HEK293 (cell line): Measurements from ENCODE around the gene TMEM229B.

Experiments used
- CTCF ChIP-seq: fragments of 450-650 bp; formaldehyde crosslinking; IDR thresholded peaks from 2 replicates; pipeline ENCODE4 v1.5.1; 2016; ENCODE audit warnings: missing biosample characterization, missing genetic modification characterization
- HOXA7 ChIP-seq: sonication (generic); formaldehyde crosslinking; IDR thresholded peaks from 2 replicates; pipeline ENCODE4 v1.8.1; 2022; ENCODE audit warnings: missing genetic modification reagents, borderline replicate concordance
- KLF16 ChIP-seq: fragments of 450-650 bp; formaldehyde crosslinking; IDR thresholded peaks from 2 replicates; pipeline ENCODE4 v1.5.1; 2017; ENCODE audit warnings: missing biosample characterization, missing genetic modification characterization
- PBX3 ChIP-seq: sonication (generic); formaldehyde crosslinking; IDR thresholded peaks from 2 replicates; pipeline ENCODE4 v1.8.1; 2022; ENCODE audit warnings: mild to moderate bottlenecking, moderate library complexity, missing genetic modification reagents
- ZBTB11 ChIP-seq: fragments of 450-650 bp; formaldehyde crosslinking; conservative IDR thresholded peaks from 2 replicates; pipeline ENCODE4 v1.5.1; 2016; ENCODE audit warnings: low read depth, missing biosample characterization, missing genetic modification characterization
- ZNF423 ChIP-seq: fragments of 450-650 bp; formaldehyde crosslinking; IDR thresholded peaks from 2 replicates; pipeline ENCODE4 v1.5.1; 2016; ENCODE audit warnings: missing biosample characterization, missing genetic modification characterization
- ZNF580 ChIP-seq: fragments of 450-650 bp; formaldehyde crosslinking; IDR thresholded peaks from 2 replicates; pipeline ENCODE4 v1.5.1; 2016; ENCODE audit warnings: missing biosample characterization, missing genetic modification characterization
- ZNF624 ChIP-seq: fragments of 450-650 bp; formaldehyde crosslinking; IDR thresholded peaks from 2 replicates; pipeline ENCODE4 v1.5.1; 2017; ENCODE audit warnings: missing biosample characterization, missing genetic modification characterization
- ZNF660 ChIP-seq: fragments of 450-650 bp; IDR thresholded peaks from 2 replicates; pipeline ENCODE4 v1.5.1; 2018; ENCODE audit warnings: missing biosample characterization, mild to moderate bottlenecking, missing genetic modification characterization
- ZNF677 ChIP-seq: fragments of 450-650 bp; IDR thresholded peaks from 2 replicates; pipeline ENCODE4 v1.5.0; 2018; ENCODE audit warnings: missing biosample characterization, mild to moderate bottlenecking, missing genetic modification characterization, moderate library complexity
- ZNF76 ChIP-seq: fragments of 450-650 bp; formaldehyde crosslinking; IDR thresholded peaks from 2 replicates; pipeline ENCODE4; 2016; ENCODE audit warnings: low read depth, missing biosample characterization, missing genetic modification characterization, borderline replicate concordance
- ZSCAN16 ChIP-seq: fragments of 450-650 bp; formaldehyde crosslinking; IDR thresholded peaks from 2 replicates; pipeline ENCODE4 v1.5.1; 2016; ENCODE audit warnings: missing biosample characterization, missing genetic modification characterization
- TF ChIP-seq, protein P1 (sequence below): fragments of 450-650 bp; formaldehyde crosslinking; IDR thresholded peaks from 2 replicates; pipeline ENCODE4 v1.5.1; 2016; ENCODE audit warnings: missing biosample characterization, missing genetic modification characterization

DNA sequence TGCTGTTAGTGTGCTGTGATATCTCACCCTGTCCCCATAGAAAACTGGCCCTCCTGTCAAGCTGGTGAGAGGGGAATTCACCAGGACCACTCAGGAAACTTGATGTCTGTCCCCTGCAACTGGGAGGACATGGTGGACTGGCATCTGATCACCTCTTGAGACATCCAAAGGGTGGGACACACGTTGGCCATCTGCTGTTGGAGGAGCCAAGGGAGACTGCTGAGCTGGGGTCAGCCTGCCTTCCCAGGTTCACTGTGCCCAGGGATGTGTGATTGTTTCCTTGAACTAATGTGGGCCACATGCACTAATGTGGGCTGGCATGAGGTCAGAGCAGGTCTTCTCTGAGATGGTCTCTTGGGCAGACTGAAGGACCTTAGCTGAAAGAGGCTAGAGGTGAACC lies 16.7 kb upstream of the TMEM229B start:
- TF ChIP-seq, protein P1, sequence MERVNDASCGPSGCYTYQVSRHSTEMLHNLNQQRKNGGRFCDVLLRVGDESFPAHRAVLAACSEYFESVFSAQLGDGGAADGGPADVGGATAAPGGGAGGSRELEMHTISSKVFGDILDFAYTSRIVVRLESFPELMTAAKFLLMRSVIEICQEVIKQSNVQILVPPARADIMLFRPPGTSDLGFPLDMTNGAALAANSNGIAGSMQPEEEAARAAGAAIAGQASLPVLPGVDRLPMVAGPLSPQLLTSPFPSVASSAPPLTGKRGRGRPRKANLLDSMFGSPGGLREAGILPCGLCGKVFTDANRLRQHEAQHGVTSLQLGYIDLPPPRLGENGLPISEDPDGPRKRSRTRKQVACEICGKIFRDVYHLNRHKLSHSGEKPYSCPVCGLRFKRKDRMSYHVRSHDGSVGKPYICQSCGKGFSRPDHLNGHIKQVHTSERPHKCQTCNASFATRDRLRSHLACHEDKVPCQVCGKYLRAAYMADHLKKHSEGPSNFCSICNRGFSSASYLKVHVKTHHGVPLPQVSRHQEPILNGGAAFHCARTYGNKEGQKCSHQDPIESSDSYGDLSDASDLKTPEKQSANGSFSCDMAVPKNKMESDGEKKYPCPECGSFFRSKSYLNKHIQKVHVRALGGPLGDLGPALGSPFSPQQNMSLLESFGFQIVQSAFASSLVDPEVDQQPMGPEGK: no peak
- TF ChIP-seq PBX3 (CRISPR knock-in tag) (no peak), ZBTB11 (tag by site-specific recombination) (no peak), CTCF (no peak), ZNF76 (no peak), ZNF580 (tag by site-specific recombination) (no peak), ZNF660 (tag by site-specific recombination) (no peak), ZNF624 (tag by site-specific recombination) (no peak), ZSCAN16 (no peak), ZNF677 (tag by site-specific recombination) (no peak), KLF16 (tag by site-specific recombination) (no peak), HOXA7 (CRISPR knock-in tag) (no peak), ZNF423 (tag by site-specific recombination) (no peak)
